SU-DHL-6 (cell line): ENCODE data around the gene MSH3.

Experiments used
- H2AFZ ChIP-seq: fragments of 200-600 bp; sonication (generic); 2 replicates; pipeline ENCODE4 v1.6.1; 2014; ENCODE audit warnings: low read depth, mild to moderate bottlenecking, moderate library complexity, mixed read lengths, antibody characterized with exemption, low read length; ENCODE audit not compliant: severe bottlenecking
- H3F3A ChIP-seq: fragments of 200-600 bp; shearing (Covaris generic); 2 replicates; pipeline ENCODE4 v1.6.0; 2016; ENCODE audit warnings: antibody characterized with exemption, mild to moderate bottlenecking; ENCODE audit not compliant: insufficient read depth
- H3K27ac ChIP-seq: fragments of 200-600 bp; sonication (generic); 2 replicates; pipeline ENCODE4 v1.5.1; 2016; ENCODE audit warnings: low read depth, mild to moderate bottlenecking, low read length, moderate library complexity, mixed read lengths
- H3K27me3 ChIP-seq: fragments of 200-600 bp; sonication (generic), shearing (Covaris generic); 2 replicates; pipeline ENCODE4 v1.6.0; 2014; ENCODE audit warnings: mild to moderate bottlenecking, low read length
- H3K36me3 ChIP-seq: fragments of 200-600 bp; sonication (generic); 2 replicates; pipeline ENCODE4 v1.6.1; 2014; ENCODE audit warnings: mild to moderate bottlenecking, low read length, mixed read lengths
- H3K4me2 ChIP-seq: fragments of 300-600, 200-600 bp; shearing (Covaris generic), sonication (generic); 2 replicates; pipeline ENCODE4 v1.6.0; 2014; ENCODE audit warnings: low read length, low read depth, mild to moderate bottlenecking; ENCODE audit not compliant: poor library complexity, severe bottlenecking
- H3K4me3 ChIP-seq: fragments of 200-600 bp; sonication (generic); 2 replicates; pipeline ENCODE4 v1.5.1; 2014; ENCODE audit warnings: antibody characterized with exemption, low read length, mild to moderate bottlenecking, mixed read lengths; ENCODE audit not compliant: insufficient read depth, poor library complexity, severe bottlenecking
- H3K79me2 ChIP-seq: fragments of 200-600 bp; sonication (generic); 2 replicates; pipeline ENCODE4 v1.6.1; 2014; ENCODE audit warnings: mild to moderate bottlenecking, low read length, moderate library complexity; ENCODE audit not compliant: insufficient read depth
- H3K9ac ChIP-seq: fragments of 200-600 bp; sonication (generic); 2 replicates; pipeline ENCODE4 v1.7.0; 2014; ENCODE audit warnings: mild to moderate bottlenecking, low read length
- H3K9me2 ChIP-seq: fragments of 200-600 bp; sonication (generic); replicated peaks from 2 replicates; pipeline ENCODE4 v1.6.1; 2014; ENCODE audit warnings: low read length; ENCODE audit not compliant: insufficient read depth
- H3K9me3 ChIP-seq: fragments of 200-600 bp; sonication (generic); 2 replicates; pipeline ENCODE4 v1.6.1; 2014; ENCODE audit warnings: low read length, mixed read lengths; ENCODE audit not compliant: insufficient read depth
- H4K20me1 ChIP-seq: fragments of 200-600 bp; sonication (generic); 2 replicates; pipeline ENCODE4 v1.6.1; 2014; ENCODE audit warnings: low read depth, mild to moderate bottlenecking, antibody characterized with exemption, low read length, moderate library complexity, mixed read lengths
- EZH2phosphoT487 ChIP-seq: fragments of 200-600 bp; sonication (generic), shearing (Covaris generic); conservative IDR thresholded peaks from 2 replicates; pipeline ENCODE4 v1.6.1; 2018; ENCODE audit warnings: mild to moderate bottlenecking, antibody characterized with exemption, low read length, moderate library complexity, mixed read lengths
- TF ChIP-seq, protein P1 (sequence below): fragments of 200-600 bp; sonication (generic); IDR thresholded peaks from one replicate; pipeline ENCODE4 v1.5.1; 2017; ENCODE audit warnings: antibody characterized with exemption, mild to moderate bottlenecking, low read length, moderate library complexity; ENCODE audit not compliant: insufficient read depth, poor library complexity, severe bottlenecking

Gene MSH3

DNA sequence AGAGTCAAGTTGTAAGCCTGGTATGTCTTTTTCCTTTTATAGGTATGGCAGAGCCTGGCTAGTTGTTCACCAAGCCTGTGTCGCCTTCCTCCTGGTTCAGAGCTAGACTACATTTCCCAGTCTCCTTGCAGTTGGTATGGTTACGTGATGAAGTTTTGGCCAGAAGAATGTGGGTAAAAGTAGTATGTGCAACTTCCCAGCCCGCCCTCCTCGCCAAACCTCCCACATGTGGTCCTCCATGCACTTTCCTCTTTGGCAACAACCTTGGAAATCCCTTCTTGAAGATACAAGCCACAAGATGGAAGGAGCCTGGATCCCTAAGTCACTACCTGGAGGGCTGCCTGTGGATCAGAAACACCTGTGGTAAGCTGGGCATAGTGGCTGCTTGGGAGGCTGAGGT is 36.0 kb upstream of the MSH3 start:
- Histone ChIP-seq H3K9me2 (no peaks in the 10 kb centered on the region), H2AFZ (no peak overlapping the region)
- TF ChIP-seq, protein P1, sequence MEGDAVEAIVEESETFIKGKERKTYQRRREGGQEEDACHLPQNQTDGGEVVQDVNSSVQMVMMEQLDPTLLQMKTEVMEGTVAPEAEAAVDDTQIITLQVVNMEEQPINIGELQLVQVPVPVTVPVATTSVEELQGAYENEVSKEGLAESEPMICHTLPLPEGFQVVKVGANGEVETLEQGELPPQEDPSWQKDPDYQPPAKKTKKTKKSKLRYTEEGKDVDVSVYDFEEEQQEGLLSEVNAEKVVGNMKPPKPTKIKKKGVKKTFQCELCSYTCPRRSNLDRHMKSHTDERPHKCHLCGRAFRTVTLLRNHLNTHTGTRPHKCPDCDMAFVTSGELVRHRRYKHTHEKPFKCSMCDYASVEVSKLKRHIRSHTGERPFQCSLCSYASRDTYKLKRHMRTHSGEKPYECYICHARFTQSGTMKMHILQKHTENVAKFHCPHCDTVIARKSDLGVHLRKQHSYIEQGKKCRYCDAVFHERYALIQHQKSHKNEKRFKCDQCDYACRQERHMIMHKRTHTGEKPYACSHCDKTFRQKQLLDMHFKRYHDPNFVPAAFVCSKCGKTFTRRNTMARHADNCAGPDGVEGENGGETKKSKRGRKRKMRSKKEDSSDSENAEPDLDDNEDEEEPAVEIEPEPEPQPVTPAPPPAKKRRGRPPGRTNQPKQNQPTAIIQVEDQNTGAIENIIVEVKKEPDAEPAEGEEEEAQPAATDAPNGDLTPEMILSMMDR: no peak
- no peak for TF ChIP-seq EZH2phosphoT487

DNA sequence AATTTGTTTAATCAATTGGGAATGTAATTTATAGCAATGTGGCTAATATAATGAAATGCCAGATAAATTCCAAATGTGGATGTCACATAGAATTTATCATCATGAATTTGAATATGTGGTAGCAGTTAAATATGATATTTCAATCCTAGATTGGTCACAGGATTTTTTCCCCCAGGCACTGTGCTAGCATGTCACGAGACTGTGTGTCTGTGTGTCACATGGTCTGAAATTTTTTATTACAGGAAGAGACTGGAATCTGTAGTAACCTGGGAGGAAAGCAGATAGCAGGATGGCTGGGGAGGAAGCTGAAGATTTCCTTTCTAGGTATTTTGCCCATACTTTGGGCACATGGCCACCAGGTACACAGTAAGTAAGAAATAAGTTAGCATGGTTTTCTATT is 35.4 kb upstream of the MSH3 start:
- H3K79me2 ChIP-seq: no peaks in the 10 kb centered on the region
- no peak overlapping the region for H3K4me2 ChIP-seq
- H3K4me3 ChIP-seq: no peak overlapping the region
- no peak overlapping the region for H2AFZ ChIP-seq
- H3K9ac ChIP-seq: no peak overlapping the region
- no peaks in the 10 kb centered on the region for H3K36me3 ChIP-seq
- no peaks in the 10 kb centered on the region for H3K27me3 ChIP-seq
- no peaks in the 10 kb centered on the region for H3K9me2 ChIP-seq
- TF ChIP-seq, protein P1: no peak
- TF ChIP-seq EZH2phosphoT487: no peak
- no peaks in the 10 kb centered on the region; the same call in 1 of the 2 replicates for H3F3A ChIP-seq
- no peaks in the 10 kb centered on the region for H4K20me1 ChIP-seq
- no peaks in the 10 kb centered on the region for H3K9me3 ChIP-seq
- H3K27ac ChIP-seq: no peak overlapping the region

More for the DNA sequence above, 36.0 kb upstream of the MSH3 start:
- Histone ChIP-seq H3K4me3 (no peak overlapping the region), H3K4me2 (no peak overlapping the region), H3K79me2 (no peaks in the 10 kb centered on the region), H3K27ac (no peak overlapping the region), H3K36me3 (no peaks in the 10 kb centered on the region), H3F3A (no peaks in the 10 kb centered on the region; the same call in 1 of the 2 replicates), H4K20me1 (no peaks in the 10 kb centered on the region), H3K9ac (no peak overlapping the region), H3K9me3 (no peaks in the 10 kb centered on the region), H3K27me3 (no peaks in the 10 kb centered on the region)

DNA sequence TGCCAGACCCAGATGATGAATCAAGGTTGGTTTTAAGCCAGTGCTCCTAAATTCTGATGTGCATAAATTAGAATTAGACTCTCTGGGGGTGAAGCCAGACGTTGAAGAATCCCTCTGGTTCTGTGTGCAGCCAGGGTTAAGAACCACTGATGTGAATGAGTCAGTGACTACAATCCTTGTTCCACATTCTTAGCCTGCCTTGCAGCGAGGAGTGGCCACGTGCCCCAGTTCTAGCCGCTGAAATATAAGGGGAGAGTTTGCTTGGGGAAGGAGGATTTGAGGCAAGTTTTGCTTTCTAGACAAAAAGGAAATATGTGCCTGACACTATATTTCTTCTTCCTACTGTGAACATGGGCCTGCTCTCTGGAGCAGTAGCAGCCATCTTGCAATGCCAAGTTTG is 34.2 kb upstream of the MSH3 start:
- no peaks in the 10 kb centered on the region for H3K36me3 ChIP-seq
- H3K4me2 ChIP-seq: no peak overlapping the region
- no peak overlapping the region for H3K27ac ChIP-seq
- H4K20me1 ChIP-seq: no peaks in the 10 kb centered on the region
- no peak overlapping the region for H3K4me3 ChIP-seq
- H3K27me3 ChIP-seq: no peaks in the 10 kb centered on the region
- no peaks in the 10 kb centered on the region for H3K79me2 ChIP-seq
- TF ChIP-seq, protein P1: no peak
- no peak for TF ChIP-seq EZH2phosphoT487
- H3F3A ChIP-seq: no peaks in the 10 kb centered on the region; the same call in 1 of the 2 replicates
- no peak overlapping the region for H2AFZ ChIP-seq
- no peaks in the 10 kb centered on the region for H3K9me2 ChIP-seq
- no peak overlapping the region for H3K9ac ChIP-seq
- H3K9me3 ChIP-seq: no peaks in the 10 kb centered on the region
